Neutrophil (primary cell): ENCODE data around the gene LUZP1.

ENCODE experiments used
- H3K27ac ChIP-seq: fragments of 200-600 bp; sonication (generic); 2 replicates; pipeline ENCODE4 v1.5.1; 2016; ENCODE audit warnings: mild to moderate bottlenecking, moderate library complexity
- H3K27me3 ChIP-seq: fragments of 200-600 bp; sonication (generic); 2 replicates; pipeline ENCODE4 v1.6.0; 2016; ENCODE audit warnings: mild to moderate bottlenecking
- H3K36me3 ChIP-seq: fragments of 200-600 bp; sonication (generic); 2 replicates; pipeline ENCODE4 v1.5.1; 2017
- H3K4me1 ChIP-seq, 2 experiments: fragments of 200-600 bp in 1 of 2; sonication (generic) in 1 of 2; 1 replicate in 1 of 2; 2 replicates in 1 of 2; pipeline versions ENCODE4 v1.5.1 to v1.6.1; 2013 to 2016; ENCODE audit warnings: low read depth in 1 of 2, low read length in 1 of 2, mild to moderate bottlenecking in 1 of 2, moderate library complexity in 1 of 2; ENCODE audit not compliant: control insufficient read depth in 1 of 2, insufficient read depth in 1 of 2
- H3K4me3 ChIP-seq, 2 experiments: fragments of 200-600 bp in 1 of 2; sonication (generic) in 1 of 2; 1 replicate in 1 of 2; 2 replicates in 1 of 2; pipeline ENCODE4 v1.5.1; 2013 to 2016; ENCODE audit warnings: low read depth in 1 of 2, low read length in 1 of 2, mild to moderate bottlenecking in 1 of 2, moderate library complexity in 1 of 2
- H3K9me3 ChIP-seq: fragments of 200-600 bp; sonication (generic); 2 replicates; pipeline ENCODE4 v1.5.1; 2016
- TF ChIP-seq, protein P1 (sequence below): fragments of 200-600 bp; sonication (generic); IDR thresholded peaks from 2 replicates; pipeline ENCODE4 v1.5.1; 2016; ENCODE audit warnings: antibody characterized with exemption

LUZP1 gene

DNA sequence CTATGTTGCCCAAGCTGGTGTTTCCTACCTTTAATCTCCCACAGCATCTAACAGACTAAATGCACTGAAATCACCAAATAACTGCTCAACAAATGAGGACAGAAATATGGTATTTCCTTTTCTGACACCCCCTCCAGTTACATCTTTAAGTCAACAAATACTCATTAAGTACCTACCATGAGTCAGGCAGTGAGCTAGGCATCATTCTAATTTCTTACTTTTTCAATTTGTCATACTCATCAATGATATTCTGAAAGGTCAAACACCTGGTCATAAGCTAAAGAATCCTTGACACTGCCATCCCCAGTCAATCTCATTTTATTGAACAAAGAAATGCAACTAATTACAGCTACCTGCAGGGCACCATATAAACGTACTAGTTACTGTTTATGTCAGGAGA lies 36.6 kb downstream of the LUZP1 start:
- H3K4me1 ChIP-seq, result no peaks in the 10 kb centered on the region
- H3K27ac ChIP-seq, result no peak overlapping the region
- H3K27me3 ChIP-seq, result no peaks in the 10 kb centered on the region
- TF ChIP-seq, protein P1, sequence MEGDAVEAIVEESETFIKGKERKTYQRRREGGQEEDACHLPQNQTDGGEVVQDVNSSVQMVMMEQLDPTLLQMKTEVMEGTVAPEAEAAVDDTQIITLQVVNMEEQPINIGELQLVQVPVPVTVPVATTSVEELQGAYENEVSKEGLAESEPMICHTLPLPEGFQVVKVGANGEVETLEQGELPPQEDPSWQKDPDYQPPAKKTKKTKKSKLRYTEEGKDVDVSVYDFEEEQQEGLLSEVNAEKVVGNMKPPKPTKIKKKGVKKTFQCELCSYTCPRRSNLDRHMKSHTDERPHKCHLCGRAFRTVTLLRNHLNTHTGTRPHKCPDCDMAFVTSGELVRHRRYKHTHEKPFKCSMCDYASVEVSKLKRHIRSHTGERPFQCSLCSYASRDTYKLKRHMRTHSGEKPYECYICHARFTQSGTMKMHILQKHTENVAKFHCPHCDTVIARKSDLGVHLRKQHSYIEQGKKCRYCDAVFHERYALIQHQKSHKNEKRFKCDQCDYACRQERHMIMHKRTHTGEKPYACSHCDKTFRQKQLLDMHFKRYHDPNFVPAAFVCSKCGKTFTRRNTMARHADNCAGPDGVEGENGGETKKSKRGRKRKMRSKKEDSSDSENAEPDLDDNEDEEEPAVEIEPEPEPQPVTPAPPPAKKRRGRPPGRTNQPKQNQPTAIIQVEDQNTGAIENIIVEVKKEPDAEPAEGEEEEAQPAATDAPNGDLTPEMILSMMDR, result no peak
- no peaks in the 10 kb centered on the region for H3K36me3 ChIP-seq
- H3K9me3 ChIP-seq, result no peaks in the 10 kb centered on the region
- H3K4me3 ChIP-seq, result no peak overlapping the region

DNA sequence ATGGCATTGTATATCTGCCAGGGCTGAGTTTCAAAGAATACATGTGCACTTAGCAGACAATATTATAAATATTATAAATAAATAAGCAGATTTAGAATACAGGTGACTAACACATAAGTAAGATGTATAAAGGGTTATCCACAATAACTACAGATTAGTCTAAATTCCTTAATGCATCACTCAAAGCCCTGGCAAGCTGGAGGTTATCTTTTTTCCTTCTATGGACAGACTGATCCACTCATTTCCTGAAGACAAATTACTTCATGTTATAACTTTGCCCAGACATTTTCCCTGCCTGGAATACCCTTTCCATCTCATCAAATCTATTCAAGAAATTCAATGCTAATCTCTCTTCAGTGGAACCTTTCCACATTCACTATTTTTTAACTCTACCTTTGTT lies 38.8 kb downstream of the LUZP1 start:
- no peak overlapping the region for H3K4me3 ChIP-seq
- TF ChIP-seq, protein P1, result no peak

DNA sequence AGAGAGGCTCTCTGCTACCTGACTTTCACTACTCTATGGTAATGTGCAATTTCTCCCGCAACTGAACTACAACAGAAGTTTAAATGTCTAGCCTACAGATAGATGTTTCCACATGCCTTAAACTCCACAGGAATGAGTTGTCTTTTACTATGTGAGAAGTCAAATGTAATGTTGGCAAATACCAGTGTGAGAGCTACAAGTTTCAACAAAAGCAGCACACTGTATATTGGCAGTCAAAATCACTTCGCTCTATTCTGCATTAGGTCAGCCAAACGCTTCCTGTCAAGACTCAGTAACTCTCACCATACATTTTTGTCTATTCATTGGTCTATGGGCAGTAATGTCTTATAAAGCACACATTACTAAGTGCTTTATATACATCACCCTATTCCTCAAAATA lies 41.9 kb downstream of the LUZP1 start:
- Histone ChIP-seq H3K4me1 (no peaks in the 10 kb centered on the region), H3K27ac (no peak overlapping the region), H3K36me3 (no peaks in the 10 kb centered on the region), H3K4me3 (no peak overlapping the region), H3K9me3 (no peaks in the 10 kb centered on the region), H3K27me3 (no peaks in the 10 kb centered on the region)
- TF ChIP-seq, protein P1, result no peak

More for the DNA sequence above, 38.8 kb downstream of the LUZP1 start:
- Histone ChIP-seq H3K36me3 (no peaks in the 10 kb centered on the region), H3K4me1 (no peaks in the 10 kb centered on the region), H3K27me3 (no peaks in the 10 kb centered on the region), H3K9me3 (no peaks in the 10 kb centered on the region), H3K27ac (no peak overlapping the region)

- no peak overlapping the region for H3K4me3 ChIP-seq
Measured at GRCh38 chr1:23126200-23126599, 42.5 kb downstream of the LUZP1 start.

GRCh38 chr1:23125489-23125888 lies 43.2 kb downstream of the LUZP1 start:
- TF ChIP-seq, protein P1, result no peak
- Histone ChIP-seq H3K27ac (no peak overlapping the region), H3K4me3 (no peak overlapping the region), H3K27me3 (no peaks in the 10 kb centered on the region), H3K9me3 (no peaks in the 10 kb centered on the region), H3K4me1 (no peaks in the 10 kb centered on the region), H3K36me3 (no peaks in the 10 kb centered on the region)

More at GRCh38 chr1:23126200-23126599, 42.5 kb downstream of the LUZP1 start:
- no peaks in the 10 kb centered on the region for H3K9me3 ChIP-seq
- TF ChIP-seq, protein P1, result no peak
- no peaks in the 10 kb centered on the region for H3K27me3 ChIP-seq
- H3K4me1 ChIP-seq, result no peaks in the 10 kb centered on the region
- no peak overlapping the region for H3K27ac ChIP-seq
- H3K36me3 ChIP-seq, result no peaks in the 10 kb centered on the region
